HepG2 (cell line): Measurements from ENCODE around the gene LSM12. TPM values are rescaled to one million over a fixed set of nuclear protein-coding genes. Genes with fewer than 3 reads are reported as not detected.
A peak's percentile ranks its signal among the peaks of the same experiment; 100 is the strongest.

Experiments used
- ARNT2 ChIP-seq: sonication (generic); formaldehyde crosslinking; IDR thresholded peaks from 2 replicates; pipeline ENCODE4 v1.8.0; 2022; ENCODE audit warnings: mild to moderate bottlenecking, low read depth, missing genetic modification reagents, moderate library complexity
- ATF4 ChIP-seq, 2 experiments: fragments of 450-650 bp in 1 of 2; sonication (generic) in 1 of 2; formaldehyde crosslinking; IDR thresholded peaks; 2 replicates each; pipeline versions ENCODE4 v1.5.0 to v1.8.0; 2020 to 2022; ENCODE audit warnings: mild to moderate bottlenecking in 1 of 2, missing genetic modification reagents in 1 of 2
- ATM ChIP-seq: fragments of 450-650 bp; IDR thresholded peaks from 2 replicates; pipeline ENCODE4 v1.7.1; 2017; ENCODE audit warnings: mild to moderate bottlenecking, borderline replicate concordance
- CHD4 ChIP-seq: fragments of 200-600 bp; sonication (generic); IDR thresholded peaks from 2 replicates; pipeline ENCODE4 v1.7.0; 2017; ENCODE audit warnings: mild to moderate bottlenecking, low read length, borderline replicate concordance
- FOXJ3 ChIP-seq: sonication (generic); formaldehyde crosslinking; IDR thresholded peaks from 2 replicates; pipeline ENCODE4 v1.4.0; 2020; ENCODE audit warnings: missing genetic modification reagents, mild to moderate bottlenecking, borderline replicate concordance
- HHEX ChIP-seq: IDR thresholded peaks from 2 replicates; pipeline ENCODE4 v1.6.1; 2016; ENCODE audit warnings: control low read depth
- IRX3 ChIP-seq: sonication (generic); formaldehyde crosslinking; IDR thresholded peaks from 2 replicates; pipeline ENCODE4 v1.8.1; 2023; ENCODE audit warnings: mild to moderate bottlenecking, low read depth, missing genetic modification reagents, borderline replicate concordance
- KDM4B ChIP-seq: sonication (generic); formaldehyde crosslinking; IDR thresholded peaks from 2 replicates; pipeline ENCODE4 v1.4.0; 2020; ENCODE audit warnings: missing genetic modification reagents
- LRRFIP1 ChIP-seq: sonication (generic); formaldehyde crosslinking; conservative IDR thresholded peaks from 2 replicates; pipeline ENCODE4 v1.4.0; 2020; ENCODE audit warnings: missing genetic modification reagents
- MAFG ChIP-seq: sonication (generic); formaldehyde crosslinking; IDR thresholded peaks from 2 replicates; pipeline ENCODE4 v1.5.1; 2020; ENCODE audit warnings: mild to moderate bottlenecking, missing genetic modification reagents
- MED8 ChIP-seq: sonication (generic); formaldehyde crosslinking; IDR thresholded peaks from 2 replicates; pipeline ENCODE4 v1.8.1; 2023; ENCODE audit warnings: mild to moderate bottlenecking, missing genetic modification reagents; ENCODE audit not compliant: insufficient replicate concordance
- MIER2 ChIP-seq: IDR thresholded peaks from 2 replicates; pipeline ENCODE4 v1.6.1; 2016; ENCODE audit warnings: missing biosample characterization, missing genetic modification reagents
- NFIC ChIP-seq: IDR thresholded peaks from 2 replicates; pipeline ENCODE4 v1.6.1; 2012; ENCODE audit warnings: mild to moderate bottlenecking, low read length, inconsistent platforms
- NFKBIZ ChIP-seq: IDR thresholded peaks from 2 replicates; pipeline ENCODE4 v1.6.1; 2018; ENCODE audit warnings: missing genetic modification reagents, missing compliant biosample characterization
- NFRKB ChIP-seq: fragments of 450-650 bp; IDR thresholded peaks from 2 replicates; pipeline ENCODE4 v1.6.1; 2017
- POGZ ChIP-seq: sonication (generic); formaldehyde crosslinking; IDR thresholded peaks from 2 replicates; pipeline ENCODE4 v1.4.0; 2020; ENCODE audit warnings: mild to moderate bottlenecking, missing genetic modification reagents
- REXO4 ChIP-seq: sonication (generic); formaldehyde crosslinking; IDR thresholded peaks from 2 replicates; pipeline ENCODE4 v1.8.0; 2022; ENCODE audit warnings: missing genetic modification reagents, mild to moderate bottlenecking, borderline replicate concordance
- SP1 ChIP-seq, 2 experiments: fragments of 450-650 bp in 1 of 2; sonication (generic) in 1 of 2; formaldehyde crosslinking in 1 of 2; IDR thresholded peaks; 2 replicates each; pipeline versions ENCODE4 v1.4.0 to v1.6.1; 2016 to 2020; ENCODE audit warnings: missing genetic modification reagents in 1 of 2
- ZNF232 ChIP-seq: sonication (generic); formaldehyde crosslinking; IDR thresholded peaks from 2 replicates; pipeline ENCODE4 v1.4.0; 2020; ENCODE audit warnings: missing genetic modification reagents, borderline replicate concordance
- ZNF235 ChIP-seq: sonication (generic); formaldehyde crosslinking; IDR thresholded peaks from 2 replicates; pipeline ENCODE4 v1.8.1; 2023; ENCODE audit warnings: mild to moderate bottlenecking, missing genetic modification reagents, borderline replicate concordance
- ZNF343 ChIP-seq: sonication (generic); formaldehyde crosslinking; IDR thresholded peaks from 2 replicates; pipeline ENCODE4 v1.4.0; 2020; ENCODE audit warnings: mild to moderate bottlenecking, missing genetic modification reagents
- ZNF446 ChIP-seq: sonication (generic); formaldehyde crosslinking; IDR thresholded peaks from 2 replicates; pipeline ENCODE4 v1.5.0; 2020; ENCODE audit warnings: mild to moderate bottlenecking, missing genetic modification reagents
- ZNF550 ChIP-seq: sonication (generic); formaldehyde crosslinking; IDR thresholded peaks from 2 replicates; pipeline ENCODE4 v1.4.0; 2020; ENCODE audit warnings: mild to moderate bottlenecking, missing genetic modification reagents, borderline replicate concordance
- ZNF557 ChIP-seq: sonication (generic); formaldehyde crosslinking; IDR thresholded peaks from 2 replicates; pipeline ENCODE4 v1.4.0; 2020; ENCODE audit warnings: missing genetic modification reagents
- ZNF709 ChIP-seq: sonication (generic); formaldehyde crosslinking; IDR thresholded peaks from 2 replicates; pipeline ENCODE4 v1.5.0; 2020; ENCODE audit warnings: mild to moderate bottlenecking, missing genetic modification reagents
- ZNF776 ChIP-seq: sonication (generic); formaldehyde crosslinking; IDR thresholded peaks from 2 replicates; pipeline ENCODE4 v1.4.0; 2020; ENCODE audit warnings: mild to moderate bottlenecking, missing genetic modification reagents
- ZNF878 ChIP-seq: sonication (generic); formaldehyde crosslinking; IDR thresholded peaks from 2 replicates; pipeline ENCODE4 v1.8.1; 2023; ENCODE audit warnings: mild to moderate bottlenecking, missing genetic modification reagents, moderate library complexity
- ZUFSP ChIP-seq: sonication (generic); formaldehyde crosslinking; IDR thresholded peaks from 2 replicates; pipeline ENCODE4 v1.9.0; 2021; ENCODE audit warnings: missing genetic modification reagents, mild to moderate bottlenecking, borderline replicate concordance
- polyA plus RNA-seq, 8 experiments: library from polyadenylated mRNA; depleted of rRNA in 3 of 8; stranded (reverse) in 7 of 8; unstranded in 1 of 8; fragments of >200 nt; fragmentation: Illumina TruSeq in 4 of 8; extraction: Trizol in 4 of 8; gene quantifications; 2 replicates each; pipeline versions ENCODE4 v1.2.1 to v1.2.3, GENCODE V29; 2011 to 2016; ENCODE audit warnings: low read depth in 4 of 8, missing spikeins in 1 of 8, mixed read lengths in 1 of 8; ENCODE audit not compliant: insufficient read depth in 1 of 8
- total RNA-seq, 5 experiments: library from RNA; depleted of rRNA; stranded (reverse); fragments of >200 nt; fragmentation: Illumina TruSeq; extraction: Trizol; gene quantifications; 2 replicates each; pipeline ENCODE4 v1.2.3, GENCODE V29; 2016; ENCODE audit warnings: low read depth in 1 of 5

The LSM12 gene
- total and polyA plus RNA-seq, 2 of the 13 experiments (the other 11 are each of a cell fraction or from before 2014, with no cell fraction given), result 52.8 to 55.7 TPM

- TF ChIP-seq ARNT2 (CRISPR knock-in tag) (peak; percentile 42; the same call in 1 of the 2 replicates), SP1 (IDR thresholded peaks at IDR 0.05) (no peak), SP1 (CRISPR knock-in tag; IDR thresholded peaks at IDR 0.05) (no peak), ZUFSP (CRISPR knock-in tag) (no peak), ZNF550 (0 out of 2 replicates have a peak, but pooled peaks have one; percentile 49), ZNF878 (CRISPR knock-in tag) (peak; percentile 84; the same call in 1 of the 2 replicates), ZNF446 (CRISPR knock-in tag) (no peak), ZNF235 (CRISPR knock-in tag) (no peak), ATM (no peak), FOXJ3 (CRISPR knock-in tag) (no peak), KDM4B (CRISPR knock-in tag) (no peak), ZNF776 (CRISPR knock-in tag) (0 out of 2 replicates have a peak, but pooled peaks have one; percentile 5), HHEX (CRISPR knock-in tag) (0 out of 2 replicates have a peak, but pooled peaks have one; percentile 46), ZNF709 (CRISPR knock-in tag) (no peak), ZNF343 (CRISPR knock-in tag) (0 out of 2 replicates have a peak, but pooled peaks have one; percentile 46), MED8 (no peak), NFRKB (no peak), LRRFIP1 (CRISPR knock-in tag) (no peak), IRX3 (CRISPR knock-in tag) (no peak), NFIC (no peak), REXO4 (CRISPR knock-in tag) (no peak), CHD4 (no peak), MAFG (CRISPR knock-in tag) (no peak), POGZ (CRISPR knock-in tag) (0 out of 2 replicates have a peak, but pooled peaks have one; percentile 23), MIER2 (CRISPR knock-in tag) (no peak), ZNF232 (CRISPR knock-in tag) (no peak), ATF4 (CRISPR knock-in tag; IDR thresholded peaks at IDR 0.05) (no peak), ZNF557 (CRISPR knock-in tag) (no peak), NFKBIZ (CRISPR knock-in tag) (no peak)
These were observed 65.5 kb downstream of the LSM12 start (continued) for GRCh38 chr17:44000871-44001460.
